ENCODE results near the gene RNU4-1. TPM values are rescaled to one million over a fixed set of nuclear protein-coding genes. Genes with fewer than 3 reads are reported as not detected.

RNU4-1 gene
- total RNA-seq = under 0.01 TPM in 2 replicates

DNA sequence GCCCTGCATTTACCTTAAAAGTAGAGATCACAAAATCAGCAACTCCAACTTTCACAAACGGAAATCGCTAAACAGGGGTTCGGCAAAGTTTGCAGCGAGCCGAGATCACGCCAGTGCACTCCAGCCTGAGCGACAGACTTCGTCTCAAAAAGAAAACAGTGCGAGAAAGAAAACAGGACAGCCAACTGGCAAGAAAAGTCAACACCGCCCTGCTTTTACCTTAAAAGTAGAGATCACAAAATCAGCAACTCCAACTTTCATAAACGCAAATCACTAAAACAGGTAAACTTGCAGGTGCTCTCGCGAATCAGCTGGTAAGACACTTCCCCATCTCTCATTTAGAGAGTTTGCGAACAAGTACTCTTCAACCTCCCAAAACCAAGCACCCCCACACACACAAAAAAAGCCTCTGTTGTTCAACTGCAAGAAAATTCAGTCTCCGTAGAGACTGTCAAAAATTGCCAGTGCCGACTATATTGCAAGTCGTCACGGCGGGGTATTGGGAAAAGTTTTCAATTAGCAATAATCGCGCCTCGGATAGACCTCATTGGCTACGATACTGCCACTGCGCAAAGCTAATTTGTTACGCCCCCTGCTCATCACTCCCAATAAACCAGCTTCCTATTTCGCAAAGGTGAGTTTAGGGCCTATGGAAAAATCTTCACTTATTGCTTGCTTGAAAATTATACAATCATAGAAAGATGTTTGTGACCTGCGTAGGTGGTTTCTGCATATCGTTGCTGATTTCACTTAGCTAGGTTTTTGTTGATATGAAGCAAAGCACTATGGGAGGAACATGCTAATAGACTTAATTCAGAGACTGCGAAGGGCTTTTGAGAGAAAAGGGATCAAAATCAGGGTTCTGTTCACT is at the start of gene RNU4-1:
Gene RNU4-1 (minus strand): TSS at position 577 of the 871 bp plus-strand sequence.

DNA sequence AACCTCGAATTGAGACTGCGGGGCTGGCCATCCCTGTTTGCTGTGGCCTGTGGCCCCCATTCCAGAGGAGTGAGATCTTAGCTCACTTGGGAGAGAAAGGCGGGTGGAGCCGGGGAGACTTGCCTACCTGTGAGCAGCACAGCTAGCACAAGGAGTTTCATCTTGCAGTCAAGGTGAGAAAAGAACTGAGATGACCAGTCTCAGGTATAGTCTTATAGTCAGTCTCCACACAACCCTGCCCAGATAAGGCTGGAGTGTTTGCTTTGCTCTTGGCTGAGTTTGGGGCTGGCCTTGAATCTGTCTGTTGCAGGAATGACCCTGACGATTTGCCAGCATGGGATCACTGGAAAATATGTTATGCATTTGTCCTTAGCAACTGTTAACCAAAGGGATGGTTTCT is 34.6 kb upstream of the RNU4-1 start, which contains the start of gene PLA2G1B:
Gene PLA2G1B (minus strand): TSS at position 187 of the 400 bp plus-strand sequence. CDS start 26 bp downstream, at position 161.

DNA sequence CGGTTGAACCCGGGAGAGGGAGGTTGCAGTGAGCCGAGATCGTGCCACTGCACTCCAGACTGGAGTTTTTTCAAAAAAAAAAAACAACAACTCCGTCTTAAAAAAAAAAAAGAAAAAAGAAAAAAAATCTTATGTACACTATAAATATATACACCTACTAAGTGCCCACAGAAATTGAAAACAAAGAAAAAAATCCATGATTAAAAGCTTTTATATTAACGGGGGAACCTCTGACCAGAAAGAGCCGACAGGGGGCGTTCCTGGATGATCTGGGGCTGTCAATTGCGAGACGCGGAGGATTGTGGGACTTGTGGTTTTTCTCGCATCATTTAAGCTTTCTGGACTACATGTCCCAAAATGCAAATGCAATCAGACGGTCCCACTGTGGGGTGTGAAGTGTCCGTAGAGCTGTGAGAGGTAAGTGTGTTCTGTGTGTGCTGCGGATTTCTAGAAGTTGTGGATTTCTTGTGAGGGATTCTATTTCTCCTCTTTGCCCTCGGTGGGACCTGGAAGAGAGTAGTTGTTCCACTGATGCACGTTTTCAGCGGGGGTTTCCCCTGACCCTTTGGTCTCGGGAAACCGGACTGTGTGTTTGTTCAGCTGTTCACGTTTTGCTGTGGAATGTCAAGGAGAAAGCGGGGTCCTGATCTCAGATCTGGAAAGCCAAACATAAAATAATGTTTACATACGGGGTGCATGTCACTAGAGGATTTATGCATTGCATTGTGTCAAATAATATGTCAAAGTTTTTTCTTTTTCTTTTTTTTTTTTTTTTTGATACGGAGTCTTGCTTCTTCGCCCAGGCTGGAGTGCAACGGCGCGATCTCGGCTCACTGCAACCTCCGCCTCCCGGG is 9.2 kb upstream of the RNU4-1 start, which contains the start of gene SIRT4:
Gene SIRT4 (plus strand): TSS at position 360 of the 854 bp plus-strand sequence. CDS start 1,241 bp downstream, outside the sequence.

DNA sequence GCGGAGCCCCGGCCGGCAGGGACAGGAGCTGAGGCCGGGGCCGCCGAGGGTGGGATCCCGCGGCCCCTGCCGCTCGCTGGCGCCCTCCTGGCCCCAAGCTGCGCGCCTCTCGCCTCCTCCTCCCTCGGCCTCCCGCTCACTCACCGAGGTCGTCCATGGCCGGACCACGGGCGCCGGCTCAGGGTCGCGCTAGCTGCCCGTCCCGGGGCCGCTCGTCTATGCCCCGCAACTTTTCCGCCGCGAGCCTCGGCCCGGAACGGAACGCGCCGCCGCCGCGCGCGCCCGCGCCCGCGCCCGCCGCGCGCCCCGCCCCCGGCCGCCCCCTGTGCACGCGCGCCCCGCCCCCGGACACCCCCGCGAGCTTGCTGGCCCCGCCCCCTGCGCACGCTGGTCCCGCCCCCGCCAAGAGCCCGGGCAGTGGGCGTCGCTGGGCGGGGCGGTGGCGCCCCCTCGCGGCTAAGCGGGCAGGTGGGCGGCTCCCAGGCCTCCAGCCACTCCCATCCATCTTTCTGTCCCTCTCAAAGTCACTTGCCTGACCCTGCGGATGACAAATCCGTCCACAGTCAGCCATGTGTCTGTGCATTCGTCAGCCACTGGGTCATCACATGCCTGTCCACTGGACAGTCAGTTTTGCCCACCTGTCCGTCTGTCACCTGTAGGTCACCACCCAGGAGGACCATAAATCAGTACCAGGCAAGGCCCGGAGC is 27.4 kb downstream of the RNU4-1 start, which contains the start of gene PXN:
Gene PXN (minus strand): TSS at position 258 of the 707 bp plus-strand sequence. CDS start 101 bp downstream, at position 157.

Other genes starting within 250 kb of the RNU4-1 start
- 15.2 and 18.4 TPM in 2 replicates for gene RAB35, start 176.5 kb downstream of the RNU4-1 start, total RNA-seq
- gene GCN1, start 98.5 kb downstream of the RNU4-1 start, total RNA-seq = 49.6 and 50.7 TPM in 2 replicates
- 3,449 and 3,504 TPM in 2 replicates for gene RPLP0, start 92.1 kb downstream of the RNU4-1 start, total RNA-seq
- gene PXN, start 27.5 kb downstream of the RNU4-1 start, total RNA-seq = 60.2 and 63.2 TPM in 2 replicates
- under 0.01 TPM in 2 replicates for gene RNU4-2, start 1.3 kb downstream of the RNU4-1 start, total RNA-seq
- gene SIRT4, start 9.1 kb upstream of the RNU4-1 start, total RNA-seq = 0.50 and 2.6 TPM in 2 replicates
- gene PLA2G1B, start 34.5 kb upstream of the RNU4-1 start, total RNA-seq = not detected in 2 replicates
- not detected in 2 replicates for gene MSI1, start 75.9 kb upstream of the RNU4-1 start, total RNA-seq
- gene COX6A1, start 144.9 kb upstream of the RNU4-1 start, total RNA-seq = 355 and 387 TPM in 2 replicates
- gene TRIAP1, start 153.1 kb upstream of the RNU4-1 start, total RNA-seq = 22.5 and 27.4 TPM in 2 replicates
- gene GATC, start 153.2 kb upstream of the RNU4-1 start, total RNA-seq = 15.5 and 15.8 TPM in 2 replicates
- gene SRSF9, start 176.5 kb upstream of the RNU4-1 start, total RNA-seq = 58.2 and 58.8 TPM in 2 replicates
- gene DYNLL1, start 202.9 kb upstream of the RNU4-1 start, total RNA-seq = 242 and 291 TPM in 2 replicates
- 17.8 and 24.1 TPM in 2 replicates for gene COQ5, start 235.9 kb upstream of the RNU4-1 start, total RNA-seq
- 78.5 and 86.4 TPM in 2 replicates for gene RNF10, start 241.1 kb upstream of the RNU4-1 start, total RNA-seq

All from cardiac ventricle fibroblast (primary cell).